KOPT-K1 (cell line): ENCODE data around the gene HACD3.

ENCODE experiments used
- H3K27ac ChIP-seq: fragments of 200-600 bp; sonication (generic); 2 replicates; pipeline ENCODE4 v1.5.1; 2016; ENCODE audit warnings: antibody characterized with exemption, mild to moderate bottlenecking, low read depth, low read length; ENCODE audit not compliant: poor library complexity, severe bottlenecking
- H3K36me3 ChIP-seq: fragments of 200-600 bp; sonication (generic); 2 replicates; pipeline ENCODE4 v1.5.1; 2017; ENCODE audit warnings: antibody characterized with exemption, mild to moderate bottlenecking, low read length, moderate library complexity; ENCODE audit not compliant: insufficient read depth
- H3K9me3 ChIP-seq: fragments of 200-600 bp; sonication (generic); 2 replicates; pipeline ENCODE4 v1.5.1; 2017; ENCODE audit warnings: antibody characterized with exemption, low read length, mild to moderate bottlenecking; ENCODE audit not compliant: insufficient read depth, poor library complexity, severe bottlenecking

Gene HACD3

DNA sequence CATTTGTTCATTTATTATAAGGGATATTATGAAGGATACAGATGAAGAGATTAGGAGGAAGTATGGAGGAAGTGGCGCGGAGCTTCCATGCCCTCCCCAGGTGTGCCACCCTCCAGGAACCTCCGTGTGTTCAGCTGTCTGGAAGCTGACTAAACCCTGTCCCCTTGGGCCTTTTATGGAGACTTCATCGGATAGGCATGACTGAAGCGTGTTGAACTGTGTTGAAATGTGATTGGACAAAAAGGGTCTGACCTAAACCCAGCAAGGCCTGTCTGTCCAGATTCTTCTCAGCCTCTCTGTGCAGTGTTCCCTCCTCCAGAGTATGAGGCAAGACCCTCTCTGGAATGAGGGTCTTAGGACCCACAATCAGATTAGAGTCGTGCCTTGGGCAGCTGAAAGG is 31.7 kb downstream of the HACD3 start:
- peaks cover 100% of the 10 kb centered on the region for H3K36me3 ChIP-seq
- peaks cover 28% of the 10 kb centered on the region for H3K9me3 ChIP-seq
- no peak overlapping the region for H3K27ac ChIP-seq

DNA sequence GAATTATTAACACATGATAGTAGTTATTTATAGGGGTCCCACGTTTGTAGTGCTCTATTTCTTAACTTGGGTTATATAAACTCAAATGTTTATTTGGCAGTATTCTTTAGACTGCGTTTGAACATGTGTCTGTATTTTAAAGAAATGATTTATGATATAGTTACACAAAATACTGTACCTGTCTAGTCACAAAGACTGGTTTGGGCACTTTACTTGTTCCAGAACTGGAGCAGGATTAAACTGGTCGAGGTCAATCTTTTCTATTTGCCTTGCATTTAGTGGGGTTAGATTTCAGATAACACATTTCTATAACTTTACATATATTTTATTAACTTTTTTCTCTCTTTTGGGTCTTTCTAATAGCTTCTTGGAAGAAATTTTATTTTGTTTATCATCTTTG is 39.5 kb downstream of the HACD3 start:
- peaks cover 99% of the 10 kb centered on the region for H3K36me3 ChIP-seq
- no peak overlapping the region for H3K27ac ChIP-seq
- H3K9me3 ChIP-seq: peaks cover 17% of the 10 kb centered on the region

GRCh38 chr15:65571971-65572370 is 41.7 kb downstream of the HACD3 start:
- Histone ChIP-seq H3K9me3 (no peaks in the 10 kb centered on the region), H3K27ac (no peak overlapping the region), H3K36me3 (peaks cover 98% of the 10 kb centered on the region)

GRCh38 chr15:65576664-65577063 is 46.4 kb downstream of the HACD3 start:
- Histone ChIP-seq H3K9me3 (no peaks in the 10 kb centered on the region), H3K27ac (no peak overlapping the region), H3K36me3 (peaks cover 97% of the 10 kb centered on the region)

- Histone ChIP-seq H3K36me3 (peaks cover 97% of the 10 kb centered on the region), H3K27ac (no peak overlapping the region), H3K9me3 (no peaks in the 10 kb centered on the region)
Measured at GRCh38 chr15:65577129-65577996, 47.1 kb downstream of the HACD3 start.

- H3K36me3 ChIP-seq: peaks cover 98% of the 10 kb centered on the region
- H3K27ac ChIP-seq: no peak overlapping the region
- no peaks in the 10 kb centered on the region for H3K9me3 ChIP-seq
Measured at GRCh38 chr15:65578904-65579728, 48.9 kb downstream of the HACD3 start.

DNA sequence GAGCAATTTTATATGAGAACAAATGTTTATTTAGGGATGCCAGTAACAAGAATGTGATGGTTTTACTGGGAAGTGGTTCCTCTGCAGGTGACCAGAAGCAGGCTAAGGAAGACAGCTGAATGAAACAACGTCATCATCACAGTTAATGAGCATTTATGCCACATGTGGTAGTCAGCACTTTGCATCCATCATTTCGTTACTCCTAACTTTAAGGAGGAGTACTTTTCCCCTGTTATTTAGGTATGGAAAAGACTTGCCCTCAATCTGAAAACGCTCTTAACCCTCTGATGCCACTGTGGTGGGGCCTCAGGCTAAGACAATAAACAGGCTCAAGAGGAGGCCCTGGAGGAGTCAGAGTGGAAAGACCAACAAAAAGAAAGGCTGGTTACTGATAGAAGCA is 49.5 kb downstream of the HACD3 start:
- no peaks in the 10 kb centered on the region for H3K9me3 ChIP-seq
- peaks cover 98% of the 10 kb centered on the region for H3K36me3 ChIP-seq
- no peak overlapping the region for H3K27ac ChIP-seq

DNA sequence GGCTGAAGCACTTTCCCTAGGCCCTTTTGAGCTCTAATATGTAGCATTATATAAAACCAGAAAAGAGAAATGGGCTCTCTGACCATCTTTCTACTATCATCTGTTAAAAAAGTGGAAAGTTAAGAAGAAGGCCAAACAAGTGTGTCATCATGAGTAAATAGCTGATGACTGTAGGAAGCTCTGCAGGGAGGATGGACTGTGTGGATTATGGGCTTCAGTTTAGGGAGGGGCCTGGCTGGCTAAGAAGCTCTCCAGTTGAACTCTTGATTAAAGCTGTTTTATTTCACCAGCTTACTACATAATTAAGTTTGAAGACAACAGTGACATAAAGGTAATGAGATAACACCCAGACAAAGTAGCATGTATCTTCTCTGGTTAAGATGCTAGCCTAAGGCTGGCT is 50.0 kb downstream of the HACD3 start:
- Histone ChIP-seq H3K9me3 (no peaks in the 10 kb centered on the region), H3K27ac (no peak overlapping the region), H3K36me3 (peaks cover 98% of the 10 kb centered on the region)

- Histone ChIP-seq H3K36me3 (peaks cover 92% of the 10 kb centered on the region), H3K27ac (peak overlapping the region; percentile 54), H3K9me3 (no peaks in the 10 kb centered on the region)
Measured at GRCh38 chr15:65583701-65584100, 53.4 kb downstream of the HACD3 start.

- Histone ChIP-seq H3K36me3 (peaks cover 92% of the 10 kb centered on the region), H3K27ac (peak overlapping the region; percentile 54), H3K9me3 (no peaks in the 10 kb centered on the region)
Measured at GRCh38 chr15:65584241-65584640, 54.0 kb downstream of the HACD3 start.

GRCh38 chr15:65587094-65587493 is 56.8 kb downstream of the HACD3 start:
- H3K9me3 ChIP-seq: no peaks in the 10 kb centered on the region
- peaks cover 92% of the 10 kb centered on the region for H3K36me3 ChIP-seq
- H3K27ac ChIP-seq: no peak overlapping the region

- Histone ChIP-seq H3K36me3 (peaks cover 96% of the 10 kb centered on the region), H3K9me3 (no peaks in the 10 kb centered on the region), H3K27ac (no peak overlapping the region)
Measured at GRCh38 chr15:65595960-65596359, 65.7 kb downstream of the HACD3 start.

DNA sequence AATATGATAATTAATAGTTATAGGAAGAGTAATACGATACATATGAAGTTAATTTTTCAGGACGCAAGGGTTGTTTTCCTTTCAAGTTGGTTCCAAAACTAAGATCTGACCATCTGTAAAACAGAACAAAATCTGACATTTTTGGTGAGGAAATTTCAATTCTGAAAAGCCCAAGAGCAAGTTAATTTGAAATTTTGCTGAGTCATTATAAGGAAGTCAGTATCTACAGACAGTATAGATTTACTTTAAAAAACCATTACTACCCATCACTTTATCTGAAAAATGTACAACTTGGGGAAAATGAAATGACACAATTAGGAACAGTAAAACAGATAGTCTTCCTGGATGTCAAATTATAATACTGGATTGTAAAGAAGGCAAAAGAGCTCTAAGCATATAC is 68.2 kb downstream of the HACD3 start:
- Histone ChIP-seq H3K9me3 (no peaks in the 10 kb centered on the region), H3K27ac (no peak overlapping the region), H3K36me3 (peaks cover 96% of the 10 kb centered on the region)

DNA sequence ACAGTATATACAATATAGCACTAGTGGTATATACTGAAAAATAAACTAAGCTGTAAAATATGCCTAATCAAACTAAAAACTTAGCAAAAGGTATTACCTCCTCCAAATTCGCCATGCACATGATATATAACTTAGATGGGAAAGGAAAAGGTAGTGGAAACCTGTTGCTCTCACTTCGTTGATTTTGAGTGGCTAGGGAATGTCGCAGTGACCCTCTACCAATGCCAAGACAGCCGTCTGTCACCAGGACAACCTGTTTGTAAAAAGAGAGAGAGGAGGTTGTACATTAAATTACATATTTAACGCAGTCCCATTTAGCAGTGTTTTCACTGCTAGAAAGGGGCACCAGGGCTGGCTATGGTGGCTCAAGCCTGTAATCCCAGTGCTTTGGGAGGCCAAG is 69.4 kb downstream of the HACD3 start:
- Histone ChIP-seq H3K9me3 (no peaks in the 10 kb centered on the region), H3K27ac (no peak overlapping the region), H3K36me3 (peaks cover 97% of the 10 kb centered on the region)

GRCh38 chr15:65603134-65603533 is 72.9 kb downstream of the HACD3 start:
- Histone ChIP-seq H3K36me3 (peaks cover 77% of the 10 kb centered on the region), H3K9me3 (no peaks in the 10 kb centered on the region), H3K27ac (no peak overlapping the region)
